HG03280 (cell line): ENCODE data around the gene TMEM239.
A peak's percentile ranks its signal among the peaks of the same experiment; 100 is the strongest.
"Not testable (repeated sequence)": the region's sequence is repeated elsewhere in the genome, so short reads cannot be mapped to it uniquely, and the experiment has no call there.

Experiments
- ATAC-seq: cut with Tn5 transposase; IDR thresholded peaks from one replicate; pipeline ENCODE4 v1.9.1; 2021; ENCODE audit warnings: mild to moderate bottlenecking, moderate library complexity; ENCODE audit not compliant: unreplicated experiment

Gene TMEM239

GRCh38 chr20:2799688-2800520, 16.3 kb upstream of the TMEM239 start:
- peak; percentile 21 for ATAC-seq

GRCh38 chr20:2800521-2801285, 15.5 kb upstream of the TMEM239 start, which contains the start of gene CPXM1:
TSS of gene CPXM1 (minus strand) at chr20:2800627. CDS start at chr20:2800572, 55 bp downstream.
- ATAC-seq = peak; percentile 46

GRCh38 chr20:2801286-2801728, 14.9 kb upstream of the TMEM239 start:
- peak; percentile 9 for ATAC-seq

DNA sequence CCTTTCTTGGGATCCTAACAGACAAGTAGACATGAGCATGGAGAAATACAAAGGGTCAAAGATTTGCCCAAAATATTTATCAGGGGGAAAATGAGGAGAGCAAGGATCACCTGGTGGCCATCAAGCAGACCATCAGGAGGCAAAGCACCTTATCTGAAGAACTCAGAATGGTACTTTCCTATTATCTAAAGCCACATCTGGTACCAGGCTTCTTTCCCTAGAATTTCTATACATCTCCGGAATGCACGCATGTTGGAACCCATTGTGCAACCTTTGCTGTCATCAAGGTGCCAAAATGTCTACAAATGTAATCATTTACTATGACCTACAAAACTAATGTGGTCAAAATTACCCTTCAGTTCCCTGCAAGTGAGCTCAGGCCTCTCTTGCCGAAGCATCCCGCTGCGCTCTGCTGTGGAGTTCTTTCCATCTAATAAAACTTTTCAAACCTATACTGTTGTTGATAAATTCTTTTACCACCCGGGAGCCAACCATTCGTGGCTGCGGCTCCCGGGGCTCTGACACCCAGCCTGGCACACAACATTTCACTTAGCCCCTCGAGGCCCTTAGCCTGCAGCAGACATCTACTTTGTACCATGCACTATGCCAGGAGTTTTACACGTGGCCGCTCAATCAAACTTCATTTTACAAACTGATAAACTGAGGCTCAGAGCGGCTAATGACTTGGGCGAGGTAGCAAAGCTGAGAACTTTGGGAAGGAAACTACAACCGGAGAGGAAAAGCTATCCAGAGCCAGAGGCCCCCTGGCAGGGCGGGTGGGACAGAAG, 11.9 kb upstream of the TMEM239 start:
- ATAC-seq = no peak

- no peak for ATAC-seq
Measured at GRCh38 chr20:2804852-2805688, 11.1 kb upstream of the TMEM239 start.

GRCh38 chr20:2805689-2806350, 10.3 kb upstream of the TMEM239 start:
- no peak for ATAC-seq

GRCh38 chr20:2806351-2806701, 9.8 kb upstream of the TMEM239 start:
- no peak for ATAC-seq

DNA sequence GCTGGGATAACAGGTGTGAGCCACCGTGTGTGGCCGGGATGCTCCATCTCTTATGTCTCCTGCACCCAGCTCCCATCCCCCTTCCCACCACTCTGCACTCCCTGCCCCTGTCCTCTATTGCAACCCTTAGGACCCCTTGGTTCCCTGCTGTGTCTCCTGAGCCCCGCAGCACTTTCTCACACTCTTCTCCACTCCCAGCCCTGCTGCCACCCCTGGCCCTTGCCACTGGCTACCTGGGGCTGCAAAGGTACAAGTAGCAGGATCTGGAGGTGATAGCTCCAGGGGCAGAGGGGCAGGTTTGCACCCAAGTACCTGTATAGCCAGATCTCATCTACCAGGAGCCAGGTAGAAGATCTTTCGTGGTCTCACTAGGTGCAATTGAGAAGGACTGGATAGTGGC, 9.1 kb upstream of the TMEM239 start:
- ATAC-seq = no peak

DNA sequence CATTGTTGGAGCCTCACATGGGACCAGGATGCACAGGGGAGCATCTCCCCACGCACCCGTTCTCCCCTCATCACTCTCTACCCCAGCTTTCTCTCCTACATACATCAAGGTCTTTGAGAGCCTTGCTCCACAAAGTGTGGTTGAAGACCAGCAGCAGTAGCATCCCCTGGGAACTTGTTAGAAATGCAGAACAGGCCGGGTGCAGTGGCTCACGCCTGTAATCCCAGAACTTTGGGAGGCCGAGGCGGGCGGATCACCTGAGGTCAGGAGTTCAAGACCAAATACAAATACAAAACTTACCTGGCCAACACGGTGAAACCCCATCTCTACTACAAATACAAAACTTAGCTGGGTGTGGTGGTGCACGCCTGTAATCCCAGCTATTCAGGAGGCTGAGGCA, 8.2 kb upstream of the TMEM239 start:
- not testable (repeated sequence) for ATAC-seq

DNA sequence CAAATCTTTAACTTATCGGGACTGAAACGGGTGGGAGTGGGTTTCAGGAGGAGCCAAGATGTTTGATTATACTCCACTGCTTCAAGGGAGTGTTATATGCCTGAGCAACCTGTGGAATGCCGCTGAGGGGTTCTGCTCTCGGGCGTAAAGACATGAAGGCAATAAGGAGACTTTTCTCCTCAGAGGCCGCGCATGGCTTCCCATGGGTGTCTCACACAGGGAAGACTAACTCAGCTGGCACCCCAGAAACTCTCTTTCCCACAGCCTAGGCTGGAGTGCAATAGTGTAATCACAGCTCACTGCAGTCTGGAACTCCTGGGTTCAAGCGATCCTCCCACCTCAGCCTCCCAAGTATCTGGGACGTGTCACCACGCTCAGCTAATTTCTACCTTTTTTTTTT, 6.5 kb upstream of the TMEM239 start:
- ATAC-seq = no peak

- no peak for ATAC-seq
Measured at GRCh38 chr20:2812189-2812588, 4.0 kb upstream of the TMEM239 start.

- ATAC-seq = no peak
Measured at GRCh38 chr20:2814076-2814475, 2.1 kb upstream of the TMEM239 start.

DNA sequence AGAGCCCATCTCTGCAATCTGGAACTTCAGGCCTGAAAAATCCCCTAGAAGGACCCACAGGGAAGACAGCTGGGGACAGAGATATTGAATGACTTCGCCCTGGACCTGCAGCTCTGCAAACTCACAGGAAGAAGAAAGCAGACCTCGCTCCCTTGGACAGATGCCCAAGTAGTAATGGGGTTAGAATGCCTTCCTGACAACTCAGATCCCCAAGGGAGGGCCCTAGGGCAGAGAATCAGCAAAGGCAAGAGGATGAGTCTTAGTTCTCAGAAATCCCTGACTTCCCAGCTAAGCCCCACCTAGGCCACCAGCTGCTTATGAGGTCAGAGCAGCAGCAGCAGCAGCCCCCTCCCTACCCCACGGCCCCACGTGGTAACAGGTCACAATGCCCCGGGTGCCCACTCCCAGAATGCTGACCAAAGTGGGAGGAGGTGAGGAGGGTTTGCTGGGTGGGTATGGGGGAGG, 1.5 kb upstream of the TMEM239 start, which contains the start of gene C20orf141:
C20orf141 (plus strand) TSS at position 401 of the 465 bp plus-strand sequence. CDS start 198 bp downstream, outside the sequence.
- ATAC-seq = no peak

- no peak for ATAC-seq
Measured at GRCh38 chr20:2815242-2815900, 793 bp upstream of the TMEM239 start.

- ATAC-seq = no peak
Measured at GRCh38 chr20:2816583-2817340, 598 bp downstream of the TMEM239 start.

GRCh38 chr20:2817341-2817726, 1.2 kb downstream of the TMEM239 start:
- ATAC-seq = no peak

- ATAC-seq = no peak
Measured at GRCh38 chr20:2817891-2818595, 1.9 kb downstream of the TMEM239 start.
